ENCODE measurements around the gene RGS9.

RGS9 gene

GRCh38 chr17:65104541-65104940 lies 32.6 kb upstream of the RGS9 start:
- H3K27ac ChIP-seq: no peak overlapping the region
- no peak for TF ChIP-seq CTCF (IDR thresholded peaks at IDR 0.05)
- peaks cover 0 to 28% (median 20%) of the 10 kb centered on the region in 4 donors for H3K4me1 ChIP-seq
- H3K9me3 ChIP-seq: no peaks in the 10 kb centered on the region
- H3K36me3 ChIP-seq: no peaks in the 10 kb centered on the region
- H3K27me3 ChIP-seq: no peaks in the 10 kb centered on the region
- H3K4me3 ChIP-seq: no peak overlapping the region
- DNase-seq: no peak
- intact Hi-C loops (cut with DNase I; ENCODE audit: low total_unique reads): loop anchor here (5.0 to 10.0 kb wide), 2 partner anchors 47 to 130 kb away; partner anchors contain the start of gene GNA13

GRCh38 chr17:65104973-65105372 lies 32.2 kb upstream of the RGS9 start:
- intact Hi-C loops (cut with DNase I; ENCODE audit: low total_unique reads): loop anchor here (5.0 to 10.0 kb wide), 2 partner anchors 48 to 130 kb away; partner anchors contain the start of gene GNA13
- H3K4me3 ChIP-seq: no peak overlapping the region
- H3K4me1 ChIP-seq: peaks cover 0 to 26% (median 18%) of the 10 kb centered on the region in 4 donors
- no peak overlapping the region for H3K27ac ChIP-seq
- DNase-seq: no peak
- TF ChIP-seq CTCF (IDR thresholded peaks at IDR 0.05): no peak
- no peaks in the 10 kb centered on the region for H3K9me3 ChIP-seq
- H3K36me3 ChIP-seq: no peaks in the 10 kb centered on the region
- H3K27me3 ChIP-seq: no peaks in the 10 kb centered on the region

- no peak overlapping the region for H3K4me3 ChIP-seq
- H3K27ac ChIP-seq: no peak overlapping the region
- no peaks in the 10 kb centered on the region for H3K27me3 ChIP-seq
- no peaks in the 10 kb centered on the region for H3K36me3 ChIP-seq
- TF ChIP-seq CTCF (IDR thresholded peaks at IDR 0.05): no peak
- peaks cover 0 to 17% (median 11%) of the 10 kb centered on the region in 4 donors for H3K4me1 ChIP-seq
- H3K9me3 ChIP-seq: no peaks in the 10 kb centered on the region
- intact Hi-C loops (cut with DNase I; ENCODE audit: low total_unique reads): loop anchor here (10.0 kb wide), 1 partner anchor 133 kb away; no protein-coding TSS in a partner anchor
- no peak for DNase-seq
These were observed 29.0 kb upstream of the RGS9 start for GRCh38 chr17:65108152-65108551.

- Histone ChIP-seq H3K4me3 (no peak overlapping the region), H3K36me3 (no peaks in the 10 kb centered on the region), H3K9me3 (no peaks in the 10 kb centered on the region), H3K27me3 (no peaks in the 10 kb centered on the region), H3K4me1 (peaks cover 0 to 17% (median 11%) of the 10 kb centered on the region in 4 donors), H3K27ac (no peak overlapping the region)
- no peak for DNase-seq
- TF ChIP-seq CTCF (IDR thresholded peaks at IDR 0.05): no peak
- intact Hi-C loops (cut with DNase I; ENCODE audit: low total_unique reads): loop anchor here (10.0 kb wide), 1 partner anchor 135 kb away; no protein-coding TSS in a partner anchor
These were observed 27.6 kb upstream of the RGS9 start for GRCh38 chr17:65109543-65109942.

- no peaks in the 10 kb centered on the region for H3K9me3 ChIP-seq
- H3K4me1 ChIP-seq: peaks cover 0 to 17% (median 11%) of the 10 kb centered on the region in 4 donors
- no peaks in the 10 kb centered on the region for H3K36me3 ChIP-seq
- no peaks in the 10 kb centered on the region for H3K27me3 ChIP-seq
- no peak overlapping the region for H3K27ac ChIP-seq
- TF ChIP-seq CTCF (IDR thresholded peaks at IDR 0.05): no peak
- no peak for DNase-seq
- intact Hi-C loops (cut with DNase I; ENCODE audit: low total_unique reads): loop anchor here (10.0 kb wide), 1 partner anchor 135 kb away; no protein-coding TSS in a partner anchor
- no peak overlapping the region for H3K4me3 ChIP-seq
These were observed 27.0 kb upstream of the RGS9 start for GRCh38 chr17:65109990-65110680.
